Activated CD8-positive, alpha-beta memory T cell treated with anti-CD3 and anti-CD28 coated beads, Interleukin-2, amount 50 U/mL, for 24 hours (primary cell): ENCODE measurements around the gene TANK.

Source experiments
- DNase-seq: peaks from one replicate; pipeline ENCODE4 v3.0.0-alpha.2; 2020; ENCODE audit errors: extremely low read depth

The TANK gene

GRCh38 chr2:161133366-161133765, 26.9 kb upstream of the TANK start:
- no peak for DNase-seq

- DNase-seq = no peak
These were observed 25.4 kb upstream of the TANK start for GRCh38 chr2:161134547-161135518.

GRCh38 chr2:161135951-161136593, 24.2 kb upstream of the TANK start:
- no peak for DNase-seq

- DNase-seq = no peak
These were observed 23.4 kb upstream of the TANK start for GRCh38 chr2:161136696-161137324.

- DNase-seq = no peak
These were observed 21.8 kb upstream of the TANK start for GRCh38 chr2:161138429-161138828.

- no peak for DNase-seq
These were observed 20.9 kb upstream of the TANK start for GRCh38 chr2:161139098-161139987.

GRCh38 chr2:161141033-161141432, 19.2 kb upstream of the TANK start:
- no peak for DNase-seq

- no peak for DNase-seq
These were observed 13.9 kb upstream of the TANK start for GRCh38 chr2:161146209-161146775.

- DNase-seq = no peak
These were observed 13.2 kb upstream of the TANK start for GRCh38 chr2:161146996-161147395.

- DNase-seq = no peak
These were observed 12.4 kb upstream of the TANK start for GRCh38 chr2:161147856-161148255.

- no peak for DNase-seq
These were observed 9.5 kb upstream of the TANK start for GRCh38 chr2:161150704-161151103.

GRCh38 chr2:161152302-161152701, 7.9 kb upstream of the TANK start:
- no peak for DNase-seq

GRCh38 chr2:161158882-161159281, 1.3 kb upstream of the TANK start:
- DNase-seq = no peak

GRCh38 chr2:161159456-161160225, 587 bp upstream of the TANK start:
- DNase-seq = no peak

GRCh38 chr2:161161074-161161706, 962 bp downstream of the TANK start:
- DNase-seq = no peak

- DNase-seq = no peak
These were observed 3.2 kb downstream of the TANK start for GRCh38 chr2:161163440-161163839.

- no peak for DNase-seq
These were observed 3.9 kb downstream of the TANK start for GRCh38 chr2:161164161-161164560.

- DNase-seq = no peak
These were observed 5.0 kb downstream of the TANK start for GRCh38 chr2:161165266-161165665.

- DNase-seq = no peak
These were observed 5.6 kb downstream of the TANK start for GRCh38 chr2:161165811-161166210.
